ENCODE data around the gene RNF25. TPM values are rescaled to one million over a fixed set of nuclear protein-coding genes. Genes with fewer than 3 reads are reported as not detected.

The RNF25 gene
- polyA plus RNA-seq, 10 donors: 20.8 to 31.6 (median 26.5) TPM

DNA sequence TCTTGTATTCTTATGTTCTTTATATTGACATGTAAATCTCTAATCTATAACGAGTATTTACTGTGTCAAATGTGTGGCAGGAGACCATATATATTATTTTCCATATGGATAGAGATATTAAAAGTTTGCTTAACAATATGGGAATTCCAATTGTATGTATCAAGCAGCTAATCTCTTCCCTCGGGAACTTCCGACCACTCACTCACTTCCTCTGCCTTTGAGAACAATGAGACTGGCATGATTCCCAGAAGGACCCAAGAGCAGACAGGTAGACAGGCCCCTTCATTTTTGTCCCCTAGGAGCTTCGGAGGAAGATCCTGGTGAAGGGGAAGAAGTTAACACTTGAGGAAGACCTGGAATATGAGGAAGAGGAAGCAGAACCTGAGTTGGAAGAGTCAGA is 40.0 kb downstream of the RNF25 start:
- peak in 2 of 3 donors; percentile 9 to 12 for DNase-seq

GRCh38 chr2:218627939-218628338 is 43.9 kb downstream of the RNF25 start:
- DNase-seq: no peak

DNA sequence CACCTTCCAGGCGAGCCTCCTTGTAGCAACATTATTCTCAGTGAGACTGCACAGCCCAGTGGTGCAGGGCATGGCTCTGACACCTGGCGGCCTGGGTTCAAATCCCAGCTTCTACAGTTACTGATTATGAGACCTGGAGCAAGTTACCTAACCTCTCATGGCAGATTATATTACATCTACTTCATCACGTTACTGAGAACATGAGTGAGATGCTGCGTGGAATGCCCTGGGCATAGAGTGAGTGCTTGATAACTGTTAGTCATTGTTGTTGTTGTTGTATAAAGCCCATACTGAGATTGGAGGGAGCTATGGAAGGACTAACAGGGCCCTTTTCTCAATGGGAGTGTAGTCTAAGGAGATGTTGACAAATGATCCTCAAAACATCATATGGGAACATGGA is 45.4 kb downstream of the RNF25 start:
- DNase-seq: no peak

DNA sequence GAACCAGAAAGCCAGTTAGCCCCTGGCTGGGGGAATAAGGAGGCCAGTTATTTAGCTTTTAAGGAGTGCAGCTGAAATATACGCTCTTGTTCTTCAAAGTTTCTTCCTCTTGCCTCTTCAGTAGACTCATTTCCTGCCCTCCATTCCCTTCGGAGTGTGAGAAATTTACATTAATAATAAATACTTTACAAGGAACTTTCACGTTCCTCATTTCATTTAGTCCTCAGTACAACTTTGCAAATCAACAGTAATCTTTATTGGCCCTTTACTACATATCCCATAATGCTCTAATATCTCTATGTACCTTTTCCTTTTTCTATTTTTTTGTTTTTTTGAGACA is 48.5 kb downstream of the RNF25 start:
- DNase-seq: no peak

GRCh38 chr2:218622606-218623365 is 49.0 kb downstream of the RNF25 start:
- peak in 1 of 3 donors; percentile 11 for DNase-seq

- DNase-seq: no peak
These were observed 50.8 kb downstream of the RNF25 start for GRCh38 chr2:218621007-218621406.

DNA sequence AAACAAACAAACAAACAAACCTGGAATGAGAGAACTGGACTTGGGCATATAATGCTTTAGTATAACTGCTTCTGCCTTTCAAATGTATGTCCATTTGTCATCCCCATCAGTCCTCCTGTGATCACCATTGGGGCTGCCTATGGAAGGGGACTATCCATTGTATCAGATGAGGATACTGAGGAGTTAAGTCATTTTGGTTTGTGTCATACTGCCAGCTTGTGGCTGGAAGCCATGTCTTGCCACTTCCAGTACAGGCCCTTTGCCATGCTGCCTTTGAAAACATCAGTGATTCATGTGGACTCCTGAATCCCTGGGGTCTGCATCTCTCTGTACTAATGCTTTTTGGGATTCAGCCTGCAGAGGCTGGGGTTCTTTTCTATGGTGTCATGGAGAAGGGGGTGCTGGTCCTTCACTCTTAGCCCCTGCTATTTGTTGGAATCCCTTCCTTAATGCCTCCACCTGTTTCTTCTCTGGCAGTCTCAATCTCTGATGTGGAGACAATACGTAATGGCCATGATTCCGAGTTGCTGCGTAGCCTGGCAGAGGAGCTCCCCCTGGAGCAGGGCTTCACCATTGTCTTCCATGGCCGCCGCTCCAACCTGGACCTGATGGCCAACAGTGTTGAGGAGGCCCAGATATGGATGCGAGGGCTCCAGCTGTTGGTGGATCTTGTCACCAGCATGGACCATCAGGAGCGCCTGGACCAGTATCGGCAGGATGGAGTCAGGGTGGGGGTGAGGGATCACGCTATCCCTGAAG is 53.5 kb downstream of the RNF25 start:
- DNase-seq: no peak

DNA sequence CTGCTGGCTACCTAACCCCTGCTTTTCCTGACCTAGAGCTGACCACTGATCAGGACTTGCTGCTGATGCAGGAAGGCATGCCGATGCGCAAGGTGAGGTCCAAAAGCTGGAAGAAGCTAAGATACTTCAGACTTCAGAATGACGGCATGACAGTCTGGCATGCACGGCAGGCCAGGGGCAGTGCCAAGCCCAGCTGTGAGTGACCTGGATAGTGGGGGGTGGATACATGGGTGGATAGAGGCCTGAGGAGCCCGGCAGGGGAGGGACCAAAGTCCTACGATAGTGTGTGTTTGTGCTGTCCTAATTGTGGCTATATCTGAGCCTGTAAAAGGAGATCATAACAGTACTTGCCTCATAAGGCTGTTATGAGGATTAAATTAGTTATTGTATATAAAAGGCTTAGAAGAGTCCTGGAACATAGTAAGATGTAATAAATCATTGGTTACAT is 55.9 kb downstream of the RNF25 start:
- no peak for DNase-seq

Other genes starting within 250 kb of the RNF25 start
- gene USP37, start 103.7 kb downstream of the RNF25 start, polyA plus RNA-seq (ENCODE audit: insufficient read length in 10 of 10): 10 to 100 TPM in 6 of 10 donors, 1 to 10 TPM in 4; 7.7 to 13.1 (median 10.9) TPM
- 10 to 100 TPM; 29.2 to 45.1 (median 37.3) TPM for gene CNOT9, start 103.2 kb downstream of the RNF25 start, polyA plus RNA-seq (ENCODE audit: insufficient read length in 10 of 10)
- gene PLCD4, start 64.1 kb downstream of the RNF25 start, polyA plus RNA-seq (ENCODE audit: insufficient read length in 10 of 10): 10 to 100 TPM; 16.7 to 52.3 (median 40.0) TPM
- 10 to 100 TPM; 11.2 to 13.9 (median 12.3) TPM for gene ZNF142, start 12.4 kb downstream of the RNF25 start, polyA plus RNA-seq (ENCODE audit: insufficient read length in 10 of 10)
- gene BCS1L, start 12.3 kb downstream of the RNF25 start, polyA plus RNA-seq (ENCODE audit: insufficient read length in 10 of 10): 10 to 100 TPM; 27.8 to 44.3 (median 35.2) TPM
- gene STK36, start 84 bp upstream of the RNF25 start, polyA plus RNA-seq (ENCODE audit: insufficient read length in 10 of 10): 10 to 100 TPM; 18.0 to 58.9 (median 23.8) TPM
- 10 to 100 TPM; 18.0 to 41.0 (median 24.0) TPM for gene TTLL4, start 38.8 kb upstream of the RNF25 start, polyA plus RNA-seq (ENCODE audit: insufficient read length in 10 of 10)
- gene CYP27A1, start 110.1 kb upstream of the RNF25 start, polyA plus RNA-seq (ENCODE audit: insufficient read length in 10 of 10): 10 to 100 TPM; 10.8 to 22.9 (median 19.0) TPM
- 10 to 100 TPM in 9 of 10 donors, 1 to 10 TPM in 1; 6.1 to 32.1 (median 24.6) TPM for gene PRKAG3, start 159.8 kb upstream of the RNF25 start, polyA plus RNA-seq (ENCODE audit: insufficient read length in 10 of 10)
- 1 to 10 TPM in 2 of 10 donors, under 1 TPM in 2, not detected in 6; 0.23 to 5.2 (median 1.5) TPM for gene WNT6, start 187.8 kb upstream of the RNF25 start, polyA plus RNA-seq (ENCODE audit: insufficient read length in 10 of 10)
- gene WNT10A, start 208.8 kb upstream of the RNF25 start, polyA plus RNA-seq (ENCODE audit: insufficient read length in 10 of 10): 1 to 10 TPM in 2 of 10 donors, under 1 TPM in 5, not detected in 3; 0.08 to 4.1 (median 0.27) TPM